H1 (cell line): Measurements from ENCODE around the gene IZUMO2. TPM values are rescaled to one million over a fixed set of nuclear protein-coding genes. Genes with fewer than 3 reads are reported as not detected.
"Not testable (repeated sequence)": the region's sequence is repeated elsewhere in the genome, so short reads cannot be mapped to it uniquely, and the experiment has no call there.

Experiments used
- CTCF ChIA-PET: fragments of 300-600 bp; sonication (Branson Sonifier 250); formaldehyde crosslinking; loops from one replicate; lab custom pipeline; 2021; ENCODE audit not compliant: partially characterized antibody; lab: Charles Lee
- POLR2A ChIA-PET: fragments of 300-600 bp; sonication (Branson Sonifier 250); formaldehyde crosslinking; loops from one replicate; lab custom pipeline; 2021; ENCODE audit warnings: inconsistent platforms; ENCODE audit not compliant: partially characterized antibody; lab: Charles Lee
- DNase-seq, 2 experiments: peaks; one replicate each; pipeline versions ENCODE4 v3.0.0 to v3.0.0-alpha.2; 2010 to 2022; ENCODE audit warnings: low spot score in 2 of 2, low read depth in 1 of 2, mixed read lengths in 1 of 2
- FAIRE-seq: peaks from 2 replicates; lab custom pipeline; 2011; peaks lifted over from hg19 to GRCh38; lab: Jason Lieb, UNC
- H2AFZ ChIP-seq: 2 replicates; pipeline ENCODE4 v1.8.1; 2012; ENCODE audit warnings: low read length, inconsistent platforms
- H2AK5ac ChIP-seq: 2 replicates; pipeline ENCODE4 v1.6.1; 2013; ENCODE audit warnings: low read depth, low read length
- H2BK120ac ChIP-seq: replicated peaks from 2 replicates; pipeline ENCODE3; 2013; ENCODE audit warnings: low read depth, low read length, inconsistent platforms
- H2BK12ac ChIP-seq: 2 replicates; pipeline ENCODE4 v1.6.1; 2013; ENCODE audit warnings: low read depth, low read length
- H2BK15ac ChIP-seq: 2 replicates; pipeline ENCODE4 v1.6.1; 2013; ENCODE audit warnings: low read length
- H2BK20ac ChIP-seq: 2 replicates; pipeline ENCODE4 v1.6.1; 2013; ENCODE audit warnings: low read length
- H2BK5ac ChIP-seq: 2 replicates; pipeline ENCODE4 v1.6.1; 2013; ENCODE audit warnings: low read depth, low read length
- H3K14ac ChIP-seq: 2 replicates; pipeline ENCODE4 v1.6.1; 2013; ENCODE audit warnings: inconsistent platforms; ENCODE audit not compliant: insufficient read length
- H3K18ac ChIP-seq: 2 replicates; pipeline ENCODE4 v1.6.1; 2013; ENCODE audit warnings: low read length; ENCODE audit errors: extremely low read depth
- H3K23ac ChIP-seq: 2 replicates; pipeline ENCODE4 v1.6.1; 2013; ENCODE audit warnings: inconsistent platforms; ENCODE audit not compliant: insufficient read length
- H3K23me2 ChIP-seq: 2 replicates; pipeline ENCODE4 v1.6.1; 2013; ENCODE audit warnings: low read depth, low read length
- H3K27ac ChIP-seq: 2 replicates; pipeline ENCODE4 v1.6.1; 2011; ENCODE audit warnings: low read depth, low read length, inconsistent platforms
- H3K27me3 ChIP-seq, 4 experiments: replicated peaks in 1 of 4; 1 replicate in 1 of 4; 2 replicates in 3 of 4; pipeline versions ENCODE4 v1.6.1 to v1.8.1; 2011 to 2013; ENCODE audit warnings: low read length in 3 of 4, mild to moderate bottlenecking in 3 of 4, inconsistent platforms in 2 of 4, mixed read lengths in 2 of 4, moderate library complexity in 1 of 4; ENCODE audit not compliant: control insufficient read depth in 3 of 4, insufficient read depth in 3 of 4; ENCODE audit errors: extremely low read depth in 1 of 4
- H3K36me3 ChIP-seq, 4 experiments: 2 replicates each; pipeline versions ENCODE4 v1.6.1 to v1.8.1; 2011 to 2013; ENCODE audit warnings: mild to moderate bottlenecking in 4 of 4, low read length in 3 of 4, moderate library complexity in 2 of 4, control low read depth in 1 of 4, inconsistent platforms in 1 of 4; ENCODE audit not compliant: insufficient read depth in 4 of 4, control insufficient read depth in 2 of 4
- H3K4ac ChIP-seq: replicated peaks from 2 replicates; pipeline ENCODE3; 2013; ENCODE audit warnings: low read length, low read depth, mixed read lengths, inconsistent platforms; ENCODE audit not compliant: insufficient read length
- H3K4me1 ChIP-seq, 4 experiments: replicated peaks in 1 of 4; 1 replicate in 1 of 4; 2 replicates in 3 of 4; pipeline versions ENCODE4 v1.6.1 to v1.8.1; 2011 to 2013; ENCODE audit warnings: low read length in 3 of 4, inconsistent platforms in 2 of 4, mixed read lengths in 1 of 4; ENCODE audit not compliant: insufficient read depth in 4 of 4, control insufficient read depth in 3 of 4
- H3K4me2 ChIP-seq, 2 experiments: 2 replicates each; pipeline versions ENCODE4 v1.6.1 to v1.8.1; 2011 to 2013; ENCODE audit warnings: low read depth in 2 of 2, low read length in 2 of 2, control low read depth in 1 of 2, inconsistent platforms in 1 of 2, mild to moderate bottlenecking in 1 of 2; ENCODE audit not compliant: insufficient read depth in 1 of 2
- H3K4me3 ChIP-seq, 4 experiments: fragments of 200-600, 300-600 bp in 1 of 4; sonication (generic), shearing (Covaris generic), sonication (Bioruptor Twin) in 1 of 4; 2 replicates each; pipeline versions ENCODE4 v1.5.1 to v1.8.1; 2011 to 2016; ENCODE audit warnings: low read length in 4 of 4, low read depth in 3 of 4, control low read depth in 2 of 4, inconsistent platforms in 2 of 4, mild to moderate bottlenecking in 2 of 4, mixed read lengths in 1 of 4, moderate library complexity in 1 of 4; ENCODE audit not compliant: insufficient read depth in 2 of 4; ENCODE audit errors: extremely low read depth in 1 of 4
- H3K56ac ChIP-seq: replicated peaks from 2 replicates; pipeline ENCODE3; 2013; ENCODE audit warnings: low read depth, mild to moderate bottlenecking, mixed read lengths, low read length, inconsistent platforms; ENCODE audit not compliant: insufficient read length
- H3K79me1 ChIP-seq: 2 replicates; pipeline ENCODE4 v1.6.1; 2013; ENCODE audit warnings: low read depth, low read length, control low read depth
- H3K79me2 ChIP-seq, 2 experiments: 2 replicates each; pipeline versions ENCODE4 v1.6.1 to v1.8.1; 2012 to 2013; ENCODE audit warnings: low read length in 2 of 2, mild to moderate bottlenecking in 2 of 2, inconsistent platforms in 1 of 2; ENCODE audit not compliant: insufficient read depth in 2 of 2, control insufficient read depth in 1 of 2
- H3K9ac ChIP-seq, 4 experiments: replicated peaks in 1 of 4; 1 replicate in 1 of 4; 2 replicates in 3 of 4; pipeline versions ENCODE4 v1.6.1 to v1.8.1; 2011 to 2013; ENCODE audit warnings: low read depth in 3 of 4, low read length in 3 of 4, control low read depth in 2 of 4, mild to moderate bottlenecking in 2 of 4, moderate library complexity in 2 of 4, inconsistent platforms in 1 of 4; ENCODE audit errors: extremely low read depth in 1 of 4
- H3K9me3 ChIP-seq, 2 experiments: 2 replicates each; pipeline versions ENCODE4 v1.6.1 to v1.8.1; 2012 to 2013; ENCODE audit warnings: mild to moderate bottlenecking in 2 of 2, moderate library complexity in 2 of 2, control low read depth in 1 of 2, inconsistent platforms in 1 of 2, low read depth in 1 of 2, low read length in 1 of 2, mixed read lengths in 1 of 2; ENCODE audit not compliant: insufficient read depth in 2 of 2
- H4K20me1 ChIP-seq, 2 experiments: replicated peaks in 1 of 2; 2 replicates each; pipeline versions ENCODE3 to v1.8.1; 2011 to 2013; ENCODE audit warnings: inconsistent platforms in 2 of 2, low read length in 2 of 2, mild to moderate bottlenecking in 1 of 2; ENCODE audit not compliant: insufficient read depth in 2 of 2, control insufficient read depth in 1 of 2
- H4K5ac ChIP-seq: 2 replicates; pipeline ENCODE4 v1.6.1; 2013; ENCODE audit warnings: low read length, low read depth, mixed read lengths, inconsistent platforms; ENCODE audit not compliant: insufficient read length
- H4K8ac ChIP-seq: 2 replicates; pipeline ENCODE4 v1.8.0; 2013; ENCODE audit warnings: mild to moderate bottlenecking, moderate library complexity, low read length, inconsistent platforms; ENCODE audit not compliant: insufficient read depth; ENCODE audit errors: extremely low read depth
- H4K91ac ChIP-seq: replicated peaks from 2 replicates; pipeline ENCODE3; 2013; ENCODE audit warnings: low read length, mixed read lengths, inconsistent platforms; ENCODE audit not compliant: insufficient read length
- WGBS, 2 experiments: shearing (Covaris generic) in 1 of 2; methylation state at CpG; one replicate each; pipeline versions ENCODE4 v1.1.6 to v1.1.7; 2013 to 2015; ENCODE audit warnings: low lambda C conversion rate in 2 of 2, mixed read lengths in 2 of 2, inconsistent platforms in 1 of 2, low coverage in 1 of 2, missing lambda C conversion rate in 1 of 2; ENCODE audit not compliant: insufficient replicate concordance in 2 of 2, insufficient coverage in 1 of 2, insufficient read length in 1 of 2; ENCODE audit errors: extremely low coverage in 1 of 2, missing lambda C conversion rate in 1 of 2; 5-methylcytosine and 5-hydroxymethylcytosine counted together
- polyA plus RNA-seq, 7 experiments: library from polyadenylated mRNA; depleted of rRNA in 3 of 7; stranded (reverse) in 5 of 7; unstranded in 2 of 7; fragments of >200 nt in 5 of 7; fragments of 200-250 nt in 2 of 7; gene quantifications; 1 replicate in 5 of 7; 2 replicates in 1 of 7; 4 replicates in 1 of 7; pipeline versions ENCODE4 v1.2.1 to v1.2.3, GENCODE V29; 2011 to 2013; ENCODE audit warnings: missing spikeins in 2 of 7, mixed read lengths in 2 of 7
- total RNA-seq: library from RNA; stranded (reverse); fragmentation: NEBNext Ultra II Directional; extraction: Animal tissue kit (Norgen Biotek cat#: 25700); gene quantifications from 2 replicates; pipeline ENCODE4 v1.2.1, GENCODE V29; 2021

The IZUMO2 gene
- total and polyA plus RNA-seq, 2 of the 8 experiments (the other 6 are each of a cell fraction or from before 2014, with no cell fraction given), result 1.7 to 1.9 TPM

DNA sequence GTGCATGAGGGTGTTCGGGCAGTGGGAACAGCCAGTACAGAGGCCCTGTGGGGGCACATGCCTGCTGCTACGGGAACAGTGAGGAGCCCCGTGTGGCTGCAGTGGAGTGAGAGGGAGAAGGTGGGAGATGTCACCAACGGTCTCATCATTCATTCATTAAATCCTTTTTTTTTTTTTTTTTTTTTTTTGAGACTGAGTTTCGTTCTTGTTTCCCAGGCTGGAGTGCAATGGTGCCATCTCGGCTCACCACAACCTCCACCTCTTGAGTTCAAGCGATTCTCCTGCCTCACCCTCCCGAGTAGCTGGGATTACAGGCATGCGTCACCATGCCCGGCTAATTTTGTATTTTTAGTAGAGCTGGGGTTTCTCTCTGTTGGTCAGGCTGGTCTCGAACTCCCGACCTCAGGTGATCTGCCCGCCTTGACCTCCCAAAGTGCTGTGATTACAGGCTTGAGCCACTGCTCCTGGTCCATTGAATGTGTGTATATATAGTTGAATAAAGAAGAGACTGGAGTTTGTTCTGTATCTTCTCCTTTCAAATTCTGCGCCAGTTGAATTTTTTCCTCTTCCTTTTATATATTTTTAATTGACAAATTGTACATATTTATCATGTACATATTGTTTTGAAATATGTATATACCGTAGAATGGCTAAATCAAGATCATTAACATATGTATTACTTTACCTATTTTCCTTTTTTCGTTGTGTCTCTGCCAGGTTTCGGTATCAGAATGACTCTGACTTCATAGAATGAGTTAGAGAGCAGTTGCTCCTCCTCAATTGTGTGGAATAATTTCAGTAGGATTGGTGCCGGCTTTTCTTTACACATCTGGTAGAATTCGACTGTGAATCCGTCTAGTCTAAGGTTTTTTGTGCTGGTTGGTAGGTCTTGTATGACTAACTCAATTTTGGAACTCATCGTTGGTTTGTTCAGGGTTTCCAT is 28.0 kb downstream of the IZUMO2 start:
- H4K91ac ChIP-seq, H2AFZ ChIP-seq, H4K20me1 ChIP-seq, H2BK12ac ChIP-seq, H3K36me3 ChIP-seq, H2BK120ac ChIP-seq, H3K18ac ChIP-seq, H3K9ac ChIP-seq, H3K56ac ChIP-seq, POLR2A ChIA-PET, H2BK20ac ChIP-seq, H2BK5ac ChIP-seq, H4K8ac ChIP-seq, H3K23ac ChIP-seq, H2BK15ac ChIP-seq, H3K9me3 ChIP-seq, FAIRE-seq, H3K14ac ChIP-seq, H3K4me2 ChIP-seq, H3K79me1 ChIP-seq, DNase-seq, H3K79me2 ChIP-seq, H2AK5ac ChIP-seq, H3K23me2 ChIP-seq, H3K4me3 ChIP-seq, H4K5ac ChIP-seq, H3K27ac ChIP-seq, H3K4me1 ChIP-seq, H3K27me3 ChIP-seq, H3K4ac ChIP-seq: not testable (repeated sequence)
- 85% methylated on average over 16 of the region's 21 CpGs; no CpG with 5 or more reads in 1 of the 2 experiments for WGBS, 2 experiments
- CTCF ChIA-PET, result interaction anchor here (0.6 to 2.0 kb wide), 21 partner anchors 12 to 646 kb away, joined by 3 to 12 read pairs (median 4); no protein-coding TSS in a partner anchor
